Kidney (tissue), 14 donors: ENCODE measurements around the gene PXDC1. TPM values are rescaled to one million over a fixed set of nuclear protein-coding genes. Genes with fewer than 3 reads are reported as not detected.

Experiments used
- DNase-seq, 5 donors: peaks; one replicate each; pipeline ENCODE4 v3.0.0-alpha.2; 2013 to 2020
- FAIRE-seq: peaks from 2 replicates; lab custom pipeline; 2012; peaks lifted over from hg19 to GRCh38; lab: Jason Lieb, UNC
- H3K27ac ChIP-seq, 2 donors: one replicate each; pipeline ENCODE4 v1.7.0; 2013; ENCODE audit warnings: low read depth in 2 of 2, low read length in 2 of 2, inconsistent platforms in 1 of 2
- H3K27me3 ChIP-seq: one replicate; pipeline ENCODE4 v1.7.1; 2013; ENCODE audit warnings: low read length, inconsistent platforms; ENCODE audit not compliant: control insufficient read depth, insufficient read depth
- H3K36me3 ChIP-seq, 3 donors: one replicate each; pipeline versions ENCODE4 v1.7.0 to v1.7.1; 2013; ENCODE audit warnings: low read length in 3 of 3, control low read depth in 1 of 3, inconsistent platforms in 1 of 3; ENCODE audit not compliant: insufficient read depth in 3 of 3, control insufficient read depth in 2 of 3
- H3K4me1 ChIP-seq, 3 donors: one replicate each; pipeline versions ENCODE4 v1.7.0 to v1.7.1; 2013; ENCODE audit warnings: low read length in 3 of 3, inconsistent platforms in 1 of 3, low read depth in 1 of 3; ENCODE audit not compliant: control insufficient read depth in 2 of 3, insufficient read depth in 2 of 3
- H3K4me3 ChIP-seq, 3 donors: one replicate each; pipeline versions ENCODE4 v1.7.0 to v1.8.1; 2013; ENCODE audit warnings: low read length in 3 of 3, control low read depth in 1 of 3, inconsistent platforms in 1 of 3
- H3K9ac ChIP-seq, 3 donors: one replicate each; pipeline versions ENCODE4 v1.7.0 to v1.7.1; 2013; ENCODE audit warnings: low read length in 3 of 3, control low read depth in 1 of 3, inconsistent platforms in 1 of 3
- H3K9me3 ChIP-seq, 3 donors: one replicate each; pipeline versions ENCODE4 v1.7.0 to v1.7.1; 2013; ENCODE audit warnings: low read length in 3 of 3, control low read depth in 1 of 3, inconsistent platforms in 1 of 3; ENCODE audit not compliant: control insufficient read depth in 2 of 3, insufficient read depth in 1 of 3
- CTCF ChIP-seq: IDR thresholded peaks from 3 replicates; pipeline ENCODE4 v1.5.1; 2012; ENCODE audit warnings: mild to moderate bottlenecking, moderate library complexity, borderline replicate concordance; ENCODE audit not compliant: insufficient read depth; ENCODE audit errors: extremely low read depth
- intact Hi-C: fragments of 100-400 bp; cut with DNase I; formaldehyde crosslinking; loops from one replicate; pipeline ENCODE4 v1.11.1; 2022
- polyA plus RNA-seq: library from polyadenylated mRNA; stranded (reverse); fragments of 350-450 nt; fragmentation: Illumina TruSeq; extraction: RNeasy Lipid Tissue Mini Kit (QIAGEN cat#74804); gene quantifications from one replicate; pipeline ENCODE4 v1.2.3, GENCODE V29; 2014; ENCODE audit warnings: low read depth, low replicate concordance; ENCODE audit not compliant: insufficient read depth
- total RNA-seq: library from RNA; stranded (reverse); fragmentation: NEBNext Ultra II Directional; extraction: Animal tissue kit (Norgen Biotek cat#: 25700); gene quantifications from one replicate; pipeline ENCODE4 v1.2.1, GENCODE V29; 2021
- donor health status: control.
- donor health status: control.
- donor health status: control.
- donor health status: control.
- donor health status: control.
- donor health status: DM: yes; HTN: yes; CAD: no.
- donor health status: Normal renal cell carcinoma (clear cell type).

Gene PXDC1
- total and polyA plus RNA-seq, 2 donors from 2014 or later: 28.9 to 35.0 TPM

GRCh38 chr6:3731700-3732099 lies 19.8 kb downstream of the PXDC1 start:
- intact Hi-C loops: no loop called here
- no peak for FAIRE-seq

GRCh38 chr6:3729603-3730344 lies 21.7 kb downstream of the PXDC1 start:
- no peaks in the 10 kb centered on the region for H3K9me3 ChIP-seq
- no peak overlapping the region for H3K4me3 ChIP-seq
- FAIRE-seq (no peak), DNase-seq (no peak)
- peaks cover 0 to 26% (median 4%) of the 10 kb centered on the region in 3 donors for H3K36me3 ChIP-seq
- intact Hi-C loops: no loop called here
- no peak overlapping the region for H3K9ac ChIP-seq
- TF ChIP-seq CTCF: no peak
- no peak overlapping the region for H3K27ac ChIP-seq
- no peaks in the 10 kb centered on the region for H3K27me3 ChIP-seq
- no peaks in the 10 kb centered on the region for H3K4me1 ChIP-seq

More at GRCh38 chr6:3731700-3732099, 19.8 kb downstream of the PXDC1 start:
- Histone ChIP-seq H3K4me1 (no peaks in the 10 kb centered on the region), H3K9ac (no peak overlapping the region), H3K36me3 (peaks cover 2 to 39% (median 10%) of the 10 kb centered on the region in 3 donors), H3K9me3 (peaks cover 0 to 4% (median 0%) of the 10 kb centered on the region in 3 donors), H3K27me3 (no peaks in the 10 kb centered on the region), H3K27ac (no peak overlapping the region), H3K4me3 (no peak overlapping the region)
- no peak for TF ChIP-seq CTCF
- DNase-seq: no peak

GRCh38 chr6:3727593-3728108 lies 23.9 kb downstream of the PXDC1 start:
- DNase-seq (no peak), FAIRE-seq (no peak)
- Histone ChIP-seq H3K27me3 (no peaks in the 10 kb centered on the region), H3K9me3 (no peaks in the 10 kb centered on the region), H3K36me3 (peaks cover 0 to 38% (median 8%) of the 10 kb centered on the region in 3 donors), H3K9ac (no peak overlapping the region), H3K27ac (no peak overlapping the region), H3K4me1 (no peaks in the 10 kb centered on the region), H3K4me3 (no peak overlapping the region)
- TF ChIP-seq CTCF: no peak
- intact Hi-C loops: no loop called here
